GM10248 (cell line): ENCODE measurements around the gene KRT26.

Experiments
- CTCF ChIA-PET: fragments of 300-600 bp; sonication (Branson Sonifier 250); formaldehyde crosslinking; extraction: SDS; loops from one replicate; lab custom pipeline; 2021; ENCODE audit warnings: antibody characterized with exemption; lab: Yijun Ruan, JAX
- POLR2A ChIA-PET: fragments of 350-650 bp; sonication (Branson Sonifier 250); formaldehyde crosslinking; extraction: SDS; loops from one replicate; lab custom pipeline; 2020; ENCODE audit warnings: antibody characterized with exemption; lab: Yijun Ruan, JAX
- DNase-seq: peaks from one replicate; pipeline ENCODE4 v3.0.0; 2012; ENCODE audit errors: extremely low spot score
- TF ChIP-seq, protein P1 (sequence below): IDR thresholded peaks from 2 replicates; pipeline ENCODE4 v1.5.1; 2012; ENCODE audit warnings: mild to moderate bottlenecking, low read depth; ENCODE audit errors: extremely low read depth, missing control alignments, control extremely low read depth

The KRT26 gene

DNA sequence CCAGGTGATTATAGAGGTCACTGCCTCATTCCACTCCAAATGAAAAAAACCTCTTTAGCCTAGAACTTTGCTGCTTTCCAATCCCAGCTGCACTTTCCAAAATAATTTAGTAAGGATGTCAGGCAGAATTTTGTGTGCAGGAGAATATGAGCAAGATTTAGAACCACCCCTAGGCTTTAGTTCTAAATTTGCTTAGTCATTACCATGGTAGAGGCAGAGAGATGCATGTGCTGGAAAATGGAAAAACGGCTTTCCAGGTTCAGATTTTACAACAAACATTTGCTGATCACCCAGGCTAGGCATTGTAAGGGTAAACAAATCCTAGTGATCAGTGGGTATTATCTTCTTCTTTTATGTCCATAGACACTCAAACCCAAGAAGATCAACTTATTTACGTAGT lies 6.3 kb downstream of the KRT26 start:
- CTCF ChIA-PET, result no interaction called here

GRCh38 chr17:40763752-40764151 lies 8.2 kb downstream of the KRT26 start:
- TF ChIP-seq, protein P1, sequence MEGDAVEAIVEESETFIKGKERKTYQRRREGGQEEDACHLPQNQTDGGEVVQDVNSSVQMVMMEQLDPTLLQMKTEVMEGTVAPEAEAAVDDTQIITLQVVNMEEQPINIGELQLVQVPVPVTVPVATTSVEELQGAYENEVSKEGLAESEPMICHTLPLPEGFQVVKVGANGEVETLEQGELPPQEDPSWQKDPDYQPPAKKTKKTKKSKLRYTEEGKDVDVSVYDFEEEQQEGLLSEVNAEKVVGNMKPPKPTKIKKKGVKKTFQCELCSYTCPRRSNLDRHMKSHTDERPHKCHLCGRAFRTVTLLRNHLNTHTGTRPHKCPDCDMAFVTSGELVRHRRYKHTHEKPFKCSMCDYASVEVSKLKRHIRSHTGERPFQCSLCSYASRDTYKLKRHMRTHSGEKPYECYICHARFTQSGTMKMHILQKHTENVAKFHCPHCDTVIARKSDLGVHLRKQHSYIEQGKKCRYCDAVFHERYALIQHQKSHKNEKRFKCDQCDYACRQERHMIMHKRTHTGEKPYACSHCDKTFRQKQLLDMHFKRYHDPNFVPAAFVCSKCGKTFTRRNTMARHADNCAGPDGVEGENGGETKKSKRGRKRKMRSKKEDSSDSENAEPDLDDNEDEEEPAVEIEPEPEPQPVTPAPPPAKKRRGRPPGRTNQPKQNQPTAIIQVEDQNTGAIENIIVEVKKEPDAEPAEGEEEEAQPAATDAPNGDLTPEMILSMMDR, result no peak
- ChIA-PET CTCF (no interaction called here), POLR2A (no interaction called here)
- no peak for DNase-seq

More for the DNA sequence above, 6.3 kb downstream of the KRT26 start:
- no peak for DNase-seq
- POLR2A ChIA-PET, result no interaction called here
- TF ChIP-seq, protein P1, result no peak

DNA sequence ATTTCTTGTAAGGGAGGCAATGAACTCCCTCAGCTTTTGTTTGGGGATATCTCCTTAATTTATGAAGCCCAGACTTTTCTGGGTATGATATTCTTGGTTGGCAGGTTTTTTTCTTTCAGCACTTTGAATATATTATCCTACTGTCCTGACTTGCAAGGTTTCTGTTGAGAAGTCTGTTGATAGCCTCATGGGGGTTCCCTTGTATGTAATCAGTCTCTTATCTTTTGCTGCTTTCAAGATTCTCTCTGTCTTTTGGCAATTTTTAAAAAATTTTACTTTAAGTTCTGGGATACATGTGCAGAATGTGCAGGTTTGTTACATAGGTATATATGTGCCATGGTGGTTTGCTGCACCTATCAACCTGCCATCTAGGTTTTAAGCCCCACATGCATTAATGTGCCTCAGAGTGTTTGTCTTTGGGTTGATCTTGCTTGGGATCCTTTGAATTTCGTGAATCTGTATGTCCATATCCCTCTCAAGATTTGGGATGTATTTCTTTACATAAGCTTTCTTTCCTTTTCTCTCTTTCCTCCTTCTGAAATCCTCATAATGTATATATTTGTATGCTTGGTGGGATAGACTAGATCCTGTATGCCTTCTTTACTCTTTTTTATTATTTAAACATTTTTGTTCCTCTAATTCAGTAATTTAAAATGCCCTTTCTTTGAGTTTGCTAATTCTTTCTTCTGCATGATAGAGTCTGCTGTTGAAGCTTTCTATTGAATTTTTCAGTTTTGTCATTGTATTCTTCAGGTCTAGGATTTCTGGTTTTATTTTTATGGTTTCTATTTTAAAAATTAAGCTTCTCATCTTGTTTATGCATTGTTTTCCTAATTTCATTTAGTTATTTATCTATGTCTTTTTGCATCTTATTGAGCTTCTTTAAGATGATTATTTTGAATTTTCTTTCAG lies 11.6 kb downstream of the KRT26 start:
- ChIA-PET POLR2A (no interaction called here), CTCF (interaction anchor here (1.0 to 1.8 kb wide), 3 partner anchors 13 to 788 kb away, joined by 3 to 4 read pairs (median 3); no protein-coding TSS in a partner anchor)
- no peak for DNase-seq
- TF ChIP-seq, protein P1, result no peak

DNA sequence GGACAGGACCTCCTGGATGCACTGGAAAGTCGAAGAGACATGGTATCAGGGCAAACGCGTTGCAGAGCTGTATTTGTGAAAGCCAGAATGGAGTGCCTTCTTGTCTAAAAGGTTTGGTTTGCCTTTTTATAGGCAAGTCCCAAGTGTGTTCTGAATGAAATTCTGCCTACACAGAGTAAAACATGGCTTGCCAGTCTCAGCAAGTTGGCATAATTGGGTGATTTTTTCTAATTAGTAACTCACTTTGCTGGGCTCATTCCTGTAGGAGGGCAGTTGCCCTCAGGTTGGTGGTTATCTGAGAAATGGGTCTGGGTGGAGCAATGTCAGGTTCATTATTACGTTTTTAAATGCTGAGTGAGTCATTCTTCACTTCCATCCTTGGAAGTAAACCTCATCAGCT lies 16.8 kb downstream of the KRT26 start, which contains the start of gene KRT25:
Gene KRT25, minus strand, starts transcription at position 101 of the 400 bp plus-strand sequence. Its CDS starts 60 bp downstream, at position 41.
- ChIA-PET POLR2A (no interaction called here), CTCF (no interaction called here)
- TF ChIP-seq, protein P1, result no peak
- DNase-seq, result no peak

DNA sequence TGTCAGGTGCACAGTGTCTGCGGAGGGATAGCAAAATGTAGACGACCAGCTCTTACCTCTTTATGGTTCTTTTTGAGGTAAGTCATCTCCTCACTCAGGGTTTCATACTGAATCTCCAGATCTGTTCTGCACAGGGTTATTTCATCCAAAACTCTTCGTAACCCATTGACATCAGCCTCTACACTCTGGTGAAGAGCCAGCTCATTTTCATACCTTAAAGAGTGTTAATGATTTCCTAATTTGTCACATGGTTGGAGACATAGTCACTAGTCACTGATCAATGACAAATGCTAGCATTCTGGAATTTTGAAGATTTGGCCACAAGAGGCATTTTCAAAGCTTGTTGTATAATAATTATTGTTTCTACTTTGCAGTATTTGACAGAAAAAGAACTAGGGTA lies 18.2 kb downstream of the KRT26 start:
- TF ChIP-seq, protein P1, result no peak
- POLR2A ChIA-PET, result no interaction called here
- no peak for DNase-seq
- CTCF ChIA-PET, result interaction anchor here (1.0 kb wide), 1 partner anchor 17 kb away, joined by 3 read pairs; no protein-coding TSS in a partner anchor

DNA sequence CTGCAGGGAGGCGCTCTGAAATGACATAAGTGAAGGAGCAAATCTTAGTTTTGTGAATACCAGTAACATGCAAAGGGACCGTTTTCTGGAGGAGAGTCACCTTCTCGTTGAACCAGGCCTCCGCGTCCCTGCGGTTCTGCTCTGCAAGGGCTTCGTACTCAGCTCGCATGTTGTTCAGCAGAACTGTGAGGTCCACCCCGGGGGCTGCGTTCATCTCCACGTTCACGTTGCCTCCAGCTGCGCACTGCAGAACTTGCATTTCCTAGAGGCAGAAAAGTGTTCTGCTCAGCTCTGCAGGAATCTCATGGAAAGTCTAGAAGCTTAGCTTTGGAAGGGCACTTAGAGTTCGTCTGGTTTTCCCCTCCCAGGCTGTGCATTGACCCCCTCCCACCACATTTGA lies 20.9 kb downstream of the KRT26 start:
- TF ChIP-seq, protein P1, result no peak
- ChIA-PET CTCF (interaction anchor here (1.0 to 1.8 kb wide), 2 partner anchors 20 to 52 kb away, joined by 3 to 5 read pairs; no protein-coding TSS in a partner anchor), POLR2A (no interaction called here)
- DNase-seq, result no peak
